CD14-positive monocyte (primary cell): ENCODE data around the gene PATL1. TPM values are rescaled to one million over a fixed set of nuclear protein-coding genes. Genes with fewer than 3 reads are reported as not detected.

Source experiments
- DNase-seq, 3 donors: peaks; one replicate each; pipeline ENCODE4 v3.0.0-alpha.2; 2011 to 2022
- H2AFZ ChIP-seq: 2 replicates; pipeline ENCODE4 v1.6.0; 2012; ENCODE audit warnings: mild to moderate bottlenecking, low read depth, low read length, inconsistent platforms; ENCODE audit not compliant: insufficient read depth, poor library complexity, severe bottlenecking
- H3K27ac ChIP-seq, 2 donors: 1 replicate in 1 of 2; 2 replicates in 1 of 2; pipeline ENCODE4 v1.5.1; 2012 to 2013; ENCODE audit warnings: low read length in 2 of 2, control low read depth in 1 of 2, inconsistent platforms in 1 of 2, low read depth in 1 of 2, mild to moderate bottlenecking in 1 of 2
- H3K27me3 ChIP-seq, 2 donors: one replicate each; pipeline versions ENCODE4 v1.6.0 to v1.6.1; 2011 to 2013; ENCODE audit warnings: low read length in 2 of 2; ENCODE audit not compliant: control insufficient read depth in 2 of 2, insufficient read depth in 2 of 2
- H3K36me3 ChIP-seq, 2 donors: replicated peaks in 1 of 2; 1 replicate in 1 of 2; 2 replicates in 1 of 2; pipeline versions ENCODE4 v1.5.1 to v1.6.1; 2012 to 2013; ENCODE audit warnings: low read length in 2 of 2, control low read depth in 1 of 2, inconsistent platforms in 1 of 2, mild to moderate bottlenecking in 1 of 2; ENCODE audit not compliant: insufficient read depth in 2 of 2, control insufficient read depth in 1 of 2
- H3K4me1 ChIP-seq, 2 donors: 1 replicate in 1 of 2; 2 replicates in 1 of 2; pipeline versions ENCODE4 v1.5.1 to v1.6.1; 2012 to 2013; ENCODE audit warnings: low read length in 2 of 2, control low read depth in 1 of 2, inconsistent platforms in 1 of 2, mild to moderate bottlenecking in 1 of 2, moderate library complexity in 1 of 2; ENCODE audit not compliant: insufficient read depth in 2 of 2, control insufficient read depth in 1 of 2
- H3K4me2 ChIP-seq: replicated peaks from 2 replicates; pipeline ENCODE3; 2012; ENCODE audit warnings: low read length, moderate library complexity, mild to moderate bottlenecking; ENCODE audit not compliant: poor library complexity, severe bottlenecking; ENCODE audit errors: extremely low read depth
- H3K4me3 ChIP-seq, 3 experiments: fragments of 200-600 bp in 1 of 3; sonication (generic) in 1 of 3; replicated peaks in 1 of 3; 1 replicate in 2 of 3; 2 replicates in 1 of 3; pipeline ENCODE4 v1.5.1; 2011 to 2013; ENCODE audit warnings: low read length in 3 of 3, mild to moderate bottlenecking in 3 of 3, control low read depth in 2 of 3, low read depth in 2 of 3, inconsistent platforms in 1 of 3, moderate library complexity in 1 of 3
- H3K79me2 ChIP-seq: 2 replicates; pipeline ENCODE4 v1.6.0; 2012; ENCODE audit warnings: mild to moderate bottlenecking, control low read depth, inconsistent platforms, low read length, moderate library complexity; ENCODE audit not compliant: insufficient read depth
- H3K9ac ChIP-seq: 2 replicates; pipeline ENCODE4 v1.6.0; 2017; ENCODE audit warnings: low read length, mild to moderate bottlenecking; ENCODE audit not compliant: insufficient read depth, poor library complexity, severe bottlenecking
- H3K9me3 ChIP-seq, 2 donors: replicated peaks in 1 of 2; 1 replicate in 1 of 2; 2 replicates in 1 of 2; pipeline versions ENCODE4 v1.5.1 to v1.6.1; 2012 to 2013; ENCODE audit warnings: low read length in 2 of 2, control low read depth in 1 of 2; ENCODE audit not compliant: control insufficient read depth in 1 of 2, insufficient read depth in 1 of 2
- H4K20me1 ChIP-seq: 2 replicates; pipeline ENCODE4 v1.6.0; 2012; ENCODE audit warnings: mild to moderate bottlenecking, low read length, control low read depth, moderate library complexity; ENCODE audit not compliant: insufficient read depth
- H3K27ac Mint-ChIP-seq, 7 donors: one replicate each; pipeline ENCODE4 v1.8.0; 2020; ENCODE audit warnings: mild to moderate bottlenecking in 7 of 7, mixed read lengths in 7 of 7, moderate library complexity in 6 of 7, inconsistent platforms in 2 of 7
- H3K27me3 Mint-ChIP-seq, 3 donors: one replicate each; pipeline ENCODE4 v1.8.0; 2021 to 2022; ENCODE audit warnings: low read depth in 3 of 3, mild to moderate bottlenecking in 3 of 3, mixed read lengths in 3 of 3, moderate library complexity in 3 of 3, inconsistent platforms in 1 of 3
- H3K36me3 Mint-ChIP-seq, 2 donors: one replicate each; pipeline ENCODE4 v1.8.0; 2020; ENCODE audit warnings: mixed read lengths in 2 of 2, inconsistent platforms in 1 of 2, mild to moderate bottlenecking in 1 of 2
- H3K4me1 Mint-ChIP-seq: one replicate; pipeline ENCODE4 v1.8.0; 2020; ENCODE audit warnings: mild to moderate bottlenecking, mixed read lengths
- H3K4me3 Mint-ChIP-seq, 2 donors: one replicate each; pipeline ENCODE4 v1.8.0; 2020; ENCODE audit warnings: mild to moderate bottlenecking in 2 of 2, mixed read lengths in 2 of 2, moderate library complexity in 1 of 2
- H3K9me3 Mint-ChIP-seq, 7 donors: one replicate each; pipeline ENCODE4 v1.8.0; 2020 to 2022; ENCODE audit warnings: mixed read lengths in 7 of 7, mild to moderate bottlenecking in 6 of 7, moderate library complexity in 6 of 7, inconsistent platforms in 2 of 7
- WGBS: methylation state at CpG from one replicate; pipeline ENCODE4 v1.1.5; 2013; ENCODE audit warnings: missing lambda C conversion rate; ENCODE audit not compliant: insufficient coverage; 5-methylcytosine and 5-hydroxymethylcytosine counted together
- intact Hi-C, 2 donors: fragments of 100-400 bp; cut with micrococcal nuclease; formaldehyde crosslinking; loops; one replicate each; pipeline versions ENCODE4 v1.15.0 to v1.15.1; 2023
- polyA plus RNA-seq, 3 donors: library from polyadenylated mRNA; depleted of rRNA in 1 of 3; unstranded in 2 of 3; stranded (reverse) in 1 of 3; fragments of 300-500 nt in 2 of 3; fragments of >200 nt in 1 of 3; fragmentation: Illumina TruSeq in 2 of 3; gene quantifications; 1 replicate in 2 of 3; 2 replicates in 1 of 3; pipeline ENCODE4 v1.2.3, GENCODE V29; 2012 to 2021
- TF ChIP-seq, protein P1 (sequence below): fragments of 200-600 bp; IDR thresholded peaks from one replicate; pipeline ENCODE4 v1.8.0; 2022; ENCODE audit warnings: antibody characterized with exemption, mild to moderate bottlenecking

PATL1 gene
- polyA plus RNA-seq, 3 donors = 4.1 to 49.3 (median 5.1) TPM

- no peak overlapping the region for H3K9ac ChIP-seq
- H3K27ac ChIP-seq = no peak overlapping the region
- Mint-ChIP-seq H3K27me3 (peaks cover 0 to 3% (median 2%) of the 10 kb centered on the region in 3 donors), H3K9me3 (peaks cover 0 to 11% (median 4%) of the 10 kb centered on the region in 7 donors), H3K27ac (no peak overlapping the region), H3K4me1 (no peaks in the 10 kb centered on the region), H3K4me3 (no peak overlapping the region), H3K36me3 (no peaks in the 10 kb centered on the region)
- H3K4me1 ChIP-seq = no peaks in the 10 kb centered on the region
- no peaks in the 10 kb centered on the region for H3K9me3 ChIP-seq
- no peak overlapping the region for H3K4me3 ChIP-seq
- intact Hi-C loops = no loop called here
- TF ChIP-seq, protein P1, sequence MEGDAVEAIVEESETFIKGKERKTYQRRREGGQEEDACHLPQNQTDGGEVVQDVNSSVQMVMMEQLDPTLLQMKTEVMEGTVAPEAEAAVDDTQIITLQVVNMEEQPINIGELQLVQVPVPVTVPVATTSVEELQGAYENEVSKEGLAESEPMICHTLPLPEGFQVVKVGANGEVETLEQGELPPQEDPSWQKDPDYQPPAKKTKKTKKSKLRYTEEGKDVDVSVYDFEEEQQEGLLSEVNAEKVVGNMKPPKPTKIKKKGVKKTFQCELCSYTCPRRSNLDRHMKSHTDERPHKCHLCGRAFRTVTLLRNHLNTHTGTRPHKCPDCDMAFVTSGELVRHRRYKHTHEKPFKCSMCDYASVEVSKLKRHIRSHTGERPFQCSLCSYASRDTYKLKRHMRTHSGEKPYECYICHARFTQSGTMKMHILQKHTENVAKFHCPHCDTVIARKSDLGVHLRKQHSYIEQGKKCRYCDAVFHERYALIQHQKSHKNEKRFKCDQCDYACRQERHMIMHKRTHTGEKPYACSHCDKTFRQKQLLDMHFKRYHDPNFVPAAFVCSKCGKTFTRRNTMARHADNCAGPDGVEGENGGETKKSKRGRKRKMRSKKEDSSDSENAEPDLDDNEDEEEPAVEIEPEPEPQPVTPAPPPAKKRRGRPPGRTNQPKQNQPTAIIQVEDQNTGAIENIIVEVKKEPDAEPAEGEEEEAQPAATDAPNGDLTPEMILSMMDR = no peak
- no peaks in the 10 kb centered on the region for H4K20me1 ChIP-seq
- H2AFZ ChIP-seq = no peak overlapping the region
- no peaks in the 10 kb centered on the region for H3K79me2 ChIP-seq
- WGBS = no CpG with 5 or more reads among the region's 1 CpG
- no peaks in the 10 kb centered on the region for H3K27me3 ChIP-seq
- no peak for DNase-seq
- H3K36me3 ChIP-seq = no peaks in the 10 kb centered on the region
- no peak overlapping the region for H3K4me2 ChIP-seq
Measured at GRCh38 chr11:59708537-59708936, 39.7 kb upstream of the PATL1 start.

DNA sequence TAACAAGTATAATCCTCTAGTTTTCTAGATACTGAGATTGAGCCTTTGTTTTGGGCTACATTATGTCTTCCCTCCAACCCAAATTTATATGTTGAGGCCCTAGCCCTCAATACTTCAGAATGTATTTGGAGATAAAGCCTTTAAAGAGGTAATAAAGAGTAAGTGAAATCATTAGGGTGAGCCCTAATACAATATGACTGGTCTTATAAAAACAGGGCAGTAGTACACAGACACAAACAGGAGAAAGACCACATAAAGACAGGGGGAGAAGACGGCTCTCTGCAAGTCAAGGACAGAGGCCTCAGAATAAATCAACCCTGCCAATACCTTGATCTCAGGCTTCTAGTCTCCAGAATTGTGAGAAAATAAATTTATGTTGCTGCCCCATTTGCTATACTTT is 38.5 kb upstream of the PATL1 start:
- no peak overlapping the region for H3K27ac Mint-ChIP-seq
- no CpG with 5 or more reads among the region's 1 CpG for WGBS
- no peak overlapping the region for H3K4me2 ChIP-seq

More for the DNA sequence above, 38.5 kb upstream of the PATL1 start:
- Mint-ChIP-seq H3K36me3 (no peaks in the 10 kb centered on the region), H3K4me3 (no peak overlapping the region), H3K9me3 (peaks cover 0 to 11% (median 4%) of the 10 kb centered on the region in 7 donors), H3K4me1 (no peaks in the 10 kb centered on the region), H3K27me3 (peaks cover 0 to 3% (median 2%) of the 10 kb centered on the region in 3 donors)
- intact Hi-C loops = no loop called here
- Histone ChIP-seq H3K9ac (no peak overlapping the region), H4K20me1 (no peaks in the 10 kb centered on the region), H3K27ac (no peak overlapping the region), H2AFZ (no peak overlapping the region), H3K79me2 (no peaks in the 10 kb centered on the region), H3K4me3 (no peak overlapping the region), H3K4me1 (no peaks in the 10 kb centered on the region), H3K36me3 (no peaks in the 10 kb centered on the region), H3K9me3 (no peaks in the 10 kb centered on the region), H3K27me3 (no peaks in the 10 kb centered on the region)
- DNase-seq = no peak
- TF ChIP-seq, protein P1 = no peak
